Measurements from ENCODE around the gene ZNRD2.

The ZNRD2 gene

GRCh38 chr11:65525546-65526480, 44.5 kb upstream of the ZNRD2 start:
- TF ChIP-seq CTCF (IDR thresholded peaks at IDR 0.05; ENCODE audit: borderline replicate concordance, control extremely low read depth, extremely low read depth, insufficient read depth, missing control alignments): no peak
- in situ Hi-C loops (cut with MboI; ENCODE audit: low sequenced_read_pairs, unreplicated experiment): no loop called here
- DNase-seq (ENCODE audit: low spot score): peak; percentile 13

GRCh38 chr11:65526744-65527143, 43.5 kb upstream of the ZNRD2 start:
- in situ Hi-C loops (cut with MboI; ENCODE audit: low sequenced_read_pairs, unreplicated experiment): no loop called here
- TF ChIP-seq CTCF (IDR thresholded peaks at IDR 0.05; ENCODE audit: borderline replicate concordance, control extremely low read depth, extremely low read depth, insufficient read depth, missing control alignments): no peak

DNA sequence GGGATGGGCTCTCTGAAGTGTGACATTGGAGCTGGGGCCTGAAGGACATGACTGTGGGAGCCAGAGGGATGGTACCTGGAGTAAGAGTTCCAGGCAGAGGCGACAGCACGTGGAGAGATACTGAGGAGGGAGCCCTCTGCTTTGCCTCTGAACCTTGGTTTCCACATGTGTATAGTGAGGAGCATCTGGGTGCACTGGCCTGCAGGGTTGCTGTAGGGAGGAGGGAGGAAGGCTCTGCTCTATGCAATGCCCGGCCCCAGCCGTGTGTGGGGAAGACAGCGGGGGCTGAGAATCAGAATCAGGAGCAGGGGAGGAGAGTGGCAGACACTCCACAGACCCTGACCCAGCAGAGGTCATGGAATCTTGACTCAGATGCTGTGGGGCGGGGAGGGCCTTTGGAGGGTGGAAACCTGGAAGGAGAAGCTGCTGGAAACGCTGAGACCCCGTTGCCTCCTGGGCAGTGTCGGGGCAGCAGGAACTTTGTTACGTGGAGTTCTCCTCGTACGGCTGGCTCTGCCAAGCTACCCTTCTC, 41.4 kb upstream of the ZNRD2 start:
- no peak for TF ChIP-seq CTCF (IDR thresholded peaks at IDR 0.05; ENCODE audit: borderline replicate concordance, control extremely low read depth, extremely low read depth, insufficient read depth, missing control alignments)
- in situ Hi-C loops (cut with MboI; ENCODE audit: low sequenced_read_pairs, unreplicated experiment): no loop called here
- no peak for DNase-seq (ENCODE audit: low spot score)

More at GRCh38 chr11:65526744-65527143, 43.5 kb upstream of the ZNRD2 start:
- no peak for DNase-seq (ENCODE audit: low spot score)

GRCh38 chr11:65529475-65530156, 40.7 kb upstream of the ZNRD2 start:
- no peak for DNase-seq (ENCODE audit: low spot score)
- TF ChIP-seq CTCF (IDR thresholded peaks at IDR 0.05; ENCODE audit: borderline replicate concordance, control extremely low read depth, extremely low read depth, insufficient read depth, missing control alignments): no peak

GRCh38 chr11:65530157-65530496, 40.1 kb upstream of the ZNRD2 start:
- no peak for TF ChIP-seq CTCF (IDR thresholded peaks at IDR 0.05; ENCODE audit: borderline replicate concordance, control extremely low read depth, extremely low read depth, insufficient read depth, missing control alignments)
- in situ Hi-C loops (cut with MboI; ENCODE audit: low sequenced_read_pairs, unreplicated experiment): no loop called here
- DNase-seq (ENCODE audit: low spot score): no peak

More at GRCh38 chr11:65529475-65530156, 40.7 kb upstream of the ZNRD2 start:
- in situ Hi-C loops (cut with MboI; ENCODE audit: low sequenced_read_pairs, unreplicated experiment): no loop called here

DNA sequence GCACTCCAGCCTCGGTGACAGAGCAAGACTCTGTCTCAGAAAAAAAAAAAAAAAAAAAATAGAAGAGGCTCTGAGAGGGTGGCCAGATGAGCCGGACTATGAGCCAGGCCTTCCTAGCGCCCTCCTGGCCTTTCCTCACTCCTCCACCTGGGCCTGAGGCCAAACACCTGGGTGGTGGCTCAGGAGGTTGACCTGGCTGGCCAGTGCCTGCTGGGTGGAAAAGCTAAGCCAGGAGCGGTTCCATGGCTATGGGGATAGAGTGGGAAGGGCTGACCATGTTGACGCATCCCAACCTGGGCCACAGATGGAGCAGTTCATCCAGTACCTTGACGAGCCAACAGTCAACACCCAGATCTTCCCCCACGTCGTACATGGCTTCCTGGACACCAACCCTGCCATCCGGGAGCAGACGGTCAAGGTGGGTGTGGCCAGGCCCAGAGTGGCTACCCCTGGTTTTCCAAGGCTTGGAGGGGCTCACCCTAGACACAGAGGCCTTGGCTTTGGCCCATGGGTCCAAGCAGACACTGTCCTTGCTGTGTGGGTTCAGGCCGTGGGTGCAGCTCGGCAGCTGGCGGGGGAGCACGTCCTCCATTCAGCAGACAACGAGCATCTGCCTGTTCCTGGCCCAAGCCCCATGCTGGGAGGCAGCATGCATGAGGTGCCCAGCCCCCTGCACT, 37.8 kb upstream of the ZNRD2 start:
- DNase-seq (ENCODE audit: low spot score): no peak
- TF ChIP-seq CTCF (IDR thresholded peaks at IDR 0.05; ENCODE audit: borderline replicate concordance, control extremely low read depth, extremely low read depth, insufficient read depth, missing control alignments): no peak
- in situ Hi-C loops (cut with MboI; ENCODE audit: low sequenced_read_pairs, unreplicated experiment): no loop called here

All from GM13976 (cell line).